Nephron (organoid): ENCODE data around the gene CELF5.
"Not testable (repeated sequence)": the region's sequence is repeated elsewhere in the genome, so short reads cannot be mapped to it uniquely, and the experiment has no call there.

Experiments
- H3K27ac Mint-ChIP-seq, 3 experiments: 2 replicates each; pipeline ENCODE4 v1.8.0; 2020; ENCODE audit warnings: mixed read lengths in 3 of 3, mild to moderate bottlenecking in 2 of 3, moderate library complexity in 1 of 3
- H3K27me3 Mint-ChIP-seq: 2 replicates; pipeline ENCODE4 v1.8.0; 2021; ENCODE audit warnings: low read depth, mild to moderate bottlenecking, moderate library complexity, mixed read lengths
- H3K36me3 Mint-ChIP-seq: 2 replicates; pipeline ENCODE4 v1.8.0; 2020; ENCODE audit warnings: low read depth, mixed read lengths
- H3K4me1 Mint-ChIP-seq: 2 replicates; pipeline ENCODE4 v1.8.0; 2020; ENCODE audit warnings: mixed read lengths
- H3K4me3 Mint-ChIP-seq, 3 experiments: 2 replicates each; pipeline ENCODE4 v1.8.0; 2020; ENCODE audit warnings: mild to moderate bottlenecking in 3 of 3, mixed read lengths in 3 of 3, moderate library complexity in 2 of 3
- H3K9me3 Mint-ChIP-seq: 2 replicates; pipeline ENCODE4 v1.8.0; 2020; ENCODE audit warnings: mixed read lengths
- CTCF ChIP-seq, 3 experiments: fragments of 200-600 bp; sonication (generic); IDR thresholded peaks; one replicate each; pipeline ENCODE4 v1.5.0; 2021; ENCODE audit warnings: antibody characterized with exemption in 3 of 3; ENCODE audit not compliant: unreplicated experiment in 3 of 3

The CELF5 gene

DNA sequence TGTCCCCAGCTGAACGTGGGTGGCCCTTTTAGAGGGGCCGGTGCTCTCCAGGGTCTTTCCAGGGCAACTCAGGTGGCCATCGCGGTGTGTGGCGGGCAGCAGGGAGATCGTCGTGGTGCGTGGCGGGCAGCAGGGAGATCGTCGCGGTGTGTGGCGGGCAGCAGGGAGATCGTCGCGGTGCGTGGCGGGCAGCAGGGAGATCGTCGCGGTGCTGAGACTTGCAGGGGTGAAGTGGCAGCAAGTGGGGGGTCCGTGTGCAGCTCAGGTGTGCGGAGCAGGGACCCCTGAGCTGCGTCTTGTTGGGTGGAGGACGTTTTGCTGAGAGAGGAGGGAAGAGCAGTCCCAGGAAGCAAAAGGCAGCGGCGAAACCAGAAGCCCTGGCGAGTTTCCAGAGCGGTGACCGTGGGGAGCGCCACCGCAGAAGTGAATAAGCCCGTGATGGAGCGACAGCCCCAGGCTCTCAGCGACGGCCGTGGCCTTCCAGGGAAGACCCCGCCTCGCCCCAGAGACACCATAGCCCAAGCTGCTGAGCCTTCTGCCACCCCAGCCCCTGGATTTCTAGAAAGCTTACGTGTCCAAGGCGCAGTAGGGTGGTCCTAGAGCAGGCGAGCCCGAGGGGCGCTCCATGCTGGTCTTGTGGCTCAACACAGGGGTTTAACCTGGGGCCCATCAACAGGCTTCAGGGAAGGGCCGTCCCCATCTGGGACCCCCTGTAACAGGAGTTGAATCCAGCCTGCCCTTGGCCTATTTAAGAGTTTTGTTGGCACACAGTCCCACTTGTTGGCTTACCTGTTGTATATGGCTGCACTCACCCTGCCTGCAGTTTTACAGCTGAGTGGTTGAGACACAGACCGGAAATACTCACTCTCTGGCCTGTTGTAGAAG lies 33.3 kb upstream of the CELF5 start:
- peaks cover 13% of the 10 kb centered on the region for H3K4me1 Mint-ChIP-seq
- peaks cover 13% of the 10 kb centered on the region for H3K36me3 Mint-ChIP-seq

DNA sequence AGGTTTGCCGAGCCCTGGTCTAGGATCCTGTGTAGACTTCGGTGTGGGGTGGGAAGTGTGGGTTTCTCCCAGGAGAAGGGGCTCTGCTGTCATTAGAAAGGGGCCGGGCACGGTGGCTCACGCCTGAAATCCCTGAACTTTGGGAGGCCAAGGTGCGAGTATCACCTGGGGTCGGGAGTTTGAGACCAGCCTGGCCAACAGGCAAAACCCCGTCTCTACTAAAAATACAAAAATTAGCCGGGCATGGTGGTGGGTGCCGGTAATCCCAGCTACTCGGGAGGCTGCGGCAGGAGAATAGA lies 32.7 kb upstream of the CELF5 start:
- not testable (repeated sequence) for H3K4me3 Mint-ChIP-seq, H3K27me3 Mint-ChIP-seq, H3K9me3 Mint-ChIP-seq, H3K27ac Mint-ChIP-seq
- H3K4me1 Mint-ChIP-seq, result peaks cover 11% of the 10 kb centered on the region
- H3K36me3 Mint-ChIP-seq, result peaks cover 13% of the 10 kb centered on the region

More for the DNA sequence above, 33.3 kb upstream of the CELF5 start:
- Mint-ChIP-seq H3K27me3 (no peaks in the 10 kb centered on the region), H3K9me3 (no peaks in the 10 kb centered on the region), H3K4me3 (no peak overlapping the region), H3K27ac (no peak overlapping the region)
- no peak for TF ChIP-seq CTCF (IDR thresholded peaks at IDR 0.05; ENCODE audit: unreplicated experiment in 3 of 3)

DNA sequence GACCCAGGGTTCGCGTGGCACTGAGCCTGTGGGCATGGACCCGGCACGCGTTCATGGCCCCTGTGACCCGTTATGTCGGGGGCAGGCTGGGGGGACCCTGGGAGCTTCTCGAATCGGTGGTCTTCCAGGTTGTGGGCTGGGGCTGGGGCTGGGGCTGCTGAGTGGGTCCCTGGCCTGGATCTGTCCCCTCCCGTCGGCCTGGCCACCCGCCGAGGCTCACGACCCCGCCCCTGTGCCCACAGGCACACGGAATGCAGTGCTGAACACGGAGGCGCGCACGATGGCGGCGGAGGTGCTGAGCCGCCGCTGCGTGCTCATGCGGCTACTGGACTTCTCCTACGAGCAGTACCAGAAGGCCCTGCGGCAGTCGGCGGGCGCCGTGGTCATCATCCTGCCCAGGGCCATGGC lies 32.2 kb upstream of the CELF5 start:
- H3K9me3 Mint-ChIP-seq, result no peaks in the 10 kb centered on the region
- no peak for TF ChIP-seq CTCF (IDR thresholded peaks at IDR 0.05; ENCODE audit: unreplicated experiment in 3 of 3)
- peaks cover 7% of the 10 kb centered on the region for H3K4me1 Mint-ChIP-seq
- peaks cover 13% of the 10 kb centered on the region for H3K36me3 Mint-ChIP-seq
- no peaks in the 10 kb centered on the region for H3K27me3 Mint-ChIP-seq
- H3K27ac Mint-ChIP-seq, result no peak overlapping the region
- no peak overlapping the region for H3K4me3 Mint-ChIP-seq

DNA sequence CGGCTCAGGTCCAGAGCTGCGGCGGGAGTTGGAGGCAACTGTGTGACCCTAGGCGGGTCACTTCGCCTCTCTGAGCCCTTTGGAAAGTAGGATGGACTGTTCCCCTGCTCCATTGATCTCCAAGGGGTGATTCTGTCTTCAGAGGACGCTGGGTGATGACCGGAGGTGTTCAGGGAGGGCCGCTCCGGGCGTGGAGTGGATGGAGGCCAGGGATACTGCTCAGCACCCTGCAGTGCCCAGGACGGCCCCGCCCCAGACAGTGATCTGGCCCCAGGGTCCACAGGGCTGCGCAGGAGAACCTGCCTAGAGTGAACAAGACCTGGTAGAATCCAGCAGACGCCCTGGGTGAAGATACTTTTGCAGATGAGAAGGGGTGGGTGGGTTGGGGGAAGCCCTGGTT lies 31.8 kb upstream of the CELF5 start:
- Mint-ChIP-seq H3K27me3 (no peaks in the 10 kb centered on the region), H3K27ac (no peak overlapping the region), H3K4me3 (no peak overlapping the region), H3K36me3 (peaks cover 13% of the 10 kb centered on the region), H3K9me3 (no peaks in the 10 kb centered on the region), H3K4me1 (peaks cover 5% of the 10 kb centered on the region)
- no peak for TF ChIP-seq CTCF (IDR thresholded peaks at IDR 0.05; ENCODE audit: unreplicated experiment in 3 of 3)

DNA sequence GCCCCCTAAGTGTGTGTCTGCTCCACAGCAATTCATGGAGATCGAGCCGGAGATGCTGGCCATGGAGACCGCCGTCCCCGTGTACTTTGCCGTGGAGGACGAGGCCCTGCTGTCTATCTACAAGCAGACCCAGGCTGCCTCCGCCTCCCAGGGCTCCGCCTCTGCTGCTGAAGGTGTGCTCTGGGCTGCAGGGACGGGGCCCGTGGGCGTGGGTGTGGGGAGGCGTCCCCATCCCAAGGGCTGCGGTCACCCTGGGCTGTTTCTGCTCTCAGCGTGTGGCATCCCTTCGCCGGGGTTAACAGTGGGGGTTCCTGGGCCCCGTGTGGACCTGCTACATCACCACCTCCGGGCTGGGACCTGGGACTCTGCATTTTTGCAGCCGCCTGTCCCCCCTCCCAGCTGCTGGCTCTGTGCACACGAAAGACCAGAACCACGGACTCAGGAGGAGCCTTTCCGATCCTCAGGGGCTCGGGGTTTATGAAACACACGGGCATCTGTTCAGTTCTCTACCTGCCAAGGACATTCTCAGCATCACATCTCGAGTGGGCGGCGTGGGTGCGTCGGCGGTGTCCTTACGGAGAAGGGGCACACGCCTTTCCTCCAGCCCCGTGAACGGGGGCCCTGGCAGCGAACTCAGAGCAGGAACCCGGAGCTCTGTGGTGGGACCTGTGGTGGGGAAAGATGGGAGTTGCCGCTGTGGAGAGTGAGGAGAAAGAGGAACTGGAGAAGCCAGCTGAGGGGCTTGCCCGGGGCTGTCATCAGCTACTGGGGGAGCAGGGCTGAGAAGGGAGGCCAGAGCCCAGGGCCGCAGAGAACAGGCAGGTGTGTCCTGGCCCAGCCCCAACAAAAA lies 31.0 kb upstream of the CELF5 start:
- H3K27me3 Mint-ChIP-seq, result no peaks in the 10 kb centered on the region
- peaks cover 13% of the 10 kb centered on the region for H3K36me3 Mint-ChIP-seq
- TF ChIP-seq CTCF (IDR thresholded peaks at IDR 0.05; ENCODE audit: unreplicated experiment in 3 of 3), result no peak
- H3K9me3 Mint-ChIP-seq, result no peaks in the 10 kb centered on the region
- H3K4me3 Mint-ChIP-seq, result no peak overlapping the region
- no peaks in the 10 kb centered on the region for H3K4me1 Mint-ChIP-seq
- H3K27ac Mint-ChIP-seq, result no peak overlapping the region
